ENCODE data around the gene PTPN5.

The PTPN5 gene

DNA sequence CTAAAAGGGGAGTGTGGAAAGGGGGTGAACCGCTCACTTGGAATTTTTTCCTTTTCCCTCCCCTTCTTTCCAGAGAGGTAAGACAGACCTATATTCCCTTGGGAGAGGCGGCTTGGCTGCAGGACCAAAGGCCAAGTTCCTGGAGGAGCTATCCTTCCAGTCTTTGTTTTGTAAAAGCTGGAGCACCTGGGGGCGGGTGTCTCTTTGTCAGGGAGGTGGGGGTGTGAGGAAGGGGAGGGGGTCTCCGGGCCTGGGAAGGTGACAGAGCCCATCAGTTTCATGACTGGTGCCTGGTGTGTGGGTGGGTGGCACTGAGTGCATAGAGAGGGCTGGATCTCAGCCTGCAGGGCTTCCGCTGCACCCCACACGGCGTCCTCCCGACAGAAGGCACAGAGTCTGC, 18.5 kb downstream of the PTPN5 start:
- DNase-seq (ENCODE audit: low spot score) = no peak

DNA sequence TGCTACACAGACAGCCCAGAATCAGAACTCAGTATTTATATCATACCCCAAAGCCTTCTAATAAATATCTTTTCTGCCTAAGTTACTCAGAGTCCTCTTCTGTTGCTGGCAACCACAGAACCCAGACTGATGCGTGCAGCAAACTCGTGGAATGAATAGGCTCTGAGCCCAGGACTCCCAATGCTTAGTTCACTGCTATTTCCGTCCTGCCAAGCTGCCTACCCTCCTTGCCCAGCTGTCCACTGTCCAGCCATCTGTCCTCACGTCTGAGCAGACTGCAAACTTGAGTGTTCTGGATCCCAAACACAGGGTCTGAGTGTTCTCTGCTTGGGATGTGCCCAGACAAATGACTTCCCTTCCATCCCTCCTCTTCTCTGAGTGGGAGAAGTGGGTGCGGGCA, 19.4 kb downstream of the PTPN5 start:
- no peak for DNase-seq (ENCODE audit: low spot score)

DNA sequence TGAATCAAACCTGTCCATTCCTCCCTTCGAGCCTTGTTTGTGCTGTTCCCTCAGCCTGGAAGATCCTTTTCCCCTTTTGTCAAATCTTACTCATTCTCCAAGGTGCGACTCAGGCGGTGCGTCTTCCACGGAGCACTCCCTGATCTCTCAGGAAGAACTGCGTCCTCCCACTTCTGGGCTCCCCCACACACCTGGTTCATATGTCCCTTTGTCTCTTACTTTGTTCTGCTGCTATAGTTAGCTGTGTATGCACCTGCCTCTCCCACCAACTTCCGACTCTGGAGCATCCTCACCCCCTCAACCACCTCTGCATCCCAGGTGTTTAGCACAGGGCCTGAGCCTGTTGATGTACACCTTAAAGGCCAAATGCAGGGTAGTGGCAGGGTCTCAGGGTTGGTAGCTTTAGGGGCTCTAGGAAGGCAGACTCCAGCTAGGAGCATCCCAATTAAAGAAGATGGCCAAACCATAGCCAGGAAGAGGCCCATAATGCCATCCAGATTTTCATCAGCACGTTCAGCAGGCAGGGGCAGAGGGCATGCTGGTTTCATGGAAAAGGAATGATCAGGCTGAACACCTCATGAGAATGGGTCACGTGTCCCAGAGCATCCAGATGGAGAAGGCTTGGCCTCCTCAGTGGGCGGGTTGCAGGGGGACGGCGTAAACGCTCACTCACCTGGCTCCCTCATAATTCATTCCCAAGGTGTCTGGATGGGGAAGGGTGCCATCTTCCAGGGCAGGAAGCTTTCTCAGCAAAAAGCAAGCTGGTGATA, 20.1 kb downstream of the PTPN5 start:
- no peak for DNase-seq (ENCODE audit: low spot score)

DNA sequence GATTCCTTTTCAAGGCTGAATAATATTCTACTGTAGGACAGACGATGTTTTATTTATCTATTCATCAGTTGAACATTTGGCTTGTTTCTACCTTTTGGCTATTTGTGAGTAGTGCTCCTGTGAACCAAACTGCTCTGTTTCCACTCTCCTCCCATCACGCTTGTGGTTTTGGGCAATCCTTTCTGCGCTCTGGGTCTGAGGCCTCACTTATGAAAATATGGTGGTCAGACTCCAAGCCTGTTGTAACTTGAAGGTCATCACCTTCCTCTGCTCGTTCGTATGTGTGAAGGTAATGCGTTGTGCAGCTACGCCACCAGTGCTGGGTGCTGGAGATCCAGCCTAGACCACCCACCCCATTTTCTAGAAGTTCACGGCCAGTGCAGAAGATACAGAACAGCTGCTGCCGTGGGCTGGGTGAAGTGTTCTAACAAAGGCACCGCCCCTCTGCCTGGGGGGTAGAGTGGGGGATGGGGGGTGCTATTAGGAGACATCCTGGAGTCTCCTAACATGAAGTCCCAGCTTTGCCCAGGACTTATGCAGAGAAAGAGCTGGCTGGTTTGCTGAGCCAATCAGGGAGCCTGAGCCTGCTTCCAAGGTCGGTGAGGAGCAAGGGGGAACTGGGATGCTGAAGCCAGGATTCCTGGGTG, 21.0 kb downstream of the PTPN5 start:
- no peak for DNase-seq (ENCODE audit: low spot score)

DNA sequence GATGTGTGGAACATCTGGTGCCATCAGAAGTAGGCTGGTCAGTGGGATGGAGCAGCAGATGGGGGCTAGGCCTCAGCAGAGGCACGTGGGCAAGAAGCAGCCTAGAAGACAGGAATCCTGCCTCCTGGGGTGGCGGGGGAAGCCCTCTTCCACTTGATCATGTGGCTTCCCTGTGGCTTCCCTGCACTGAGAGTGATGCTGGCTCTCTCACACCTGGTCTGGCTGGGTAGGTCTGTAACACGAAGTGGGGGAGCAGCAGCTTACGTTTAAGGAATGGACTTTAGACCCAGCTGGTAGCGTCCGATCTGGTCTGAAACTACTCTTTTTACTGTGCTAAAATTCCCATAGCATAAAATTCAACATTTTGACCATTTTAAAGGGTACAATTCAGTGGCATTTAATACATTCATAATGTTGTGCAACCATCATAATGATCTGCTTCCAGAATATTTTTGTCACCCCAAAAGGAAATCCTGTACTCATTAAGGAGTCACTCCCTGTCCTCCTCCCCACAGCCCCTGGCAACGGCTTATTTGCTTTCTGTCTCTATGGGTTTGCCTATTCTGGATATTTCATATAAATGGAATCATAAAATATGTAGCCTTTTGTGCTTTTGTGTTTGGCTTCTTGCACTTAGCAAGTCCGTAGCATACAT, 21.7 kb downstream of the PTPN5 start:
- DNase-seq (ENCODE audit: low spot score) = no peak

DNA sequence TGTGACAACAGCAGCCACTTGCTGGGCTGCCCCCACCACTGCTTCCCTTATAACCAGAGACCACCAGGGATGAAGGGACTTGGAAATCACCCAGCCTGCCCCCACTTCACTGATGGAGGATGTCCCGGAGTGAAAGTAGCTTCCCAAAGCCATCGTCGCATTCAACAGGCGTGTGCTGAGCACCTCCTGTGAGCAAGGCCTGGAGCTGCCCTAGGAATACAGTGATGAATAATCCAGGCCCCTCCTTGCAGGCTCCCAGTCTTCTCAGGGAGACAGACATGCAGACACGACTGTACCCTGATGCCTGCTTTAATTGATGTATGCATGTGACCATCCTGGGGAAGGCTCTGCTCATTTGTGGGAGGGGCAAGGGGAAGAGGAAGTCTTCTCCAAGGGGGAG, 22.6 kb downstream of the PTPN5 start:
- DNase-seq (ENCODE audit: low spot score) = no peak

DNA sequence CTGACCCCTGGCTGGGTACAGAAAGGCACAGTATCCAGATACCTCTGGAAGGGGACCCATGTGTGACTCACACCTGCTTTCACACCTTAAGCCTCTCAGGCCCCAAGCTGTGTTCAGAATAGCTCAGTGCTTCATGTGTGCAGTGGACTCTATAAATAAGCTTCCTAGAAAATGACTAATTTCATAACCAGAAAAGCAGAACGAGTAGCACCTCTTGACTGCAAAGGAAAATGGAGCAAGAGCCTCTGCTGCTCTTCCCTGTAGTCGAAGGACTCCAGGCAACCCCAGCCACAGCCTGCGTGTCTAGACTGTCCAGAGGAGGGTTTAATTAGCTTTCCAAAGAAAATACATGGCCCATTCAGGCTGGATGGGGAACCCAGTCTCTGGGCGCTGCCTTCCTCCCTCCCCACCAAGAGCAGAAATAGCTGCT, 23.1 kb downstream of the PTPN5 start:
- DNase-seq (ENCODE audit: low spot score) = no peak

DNA sequence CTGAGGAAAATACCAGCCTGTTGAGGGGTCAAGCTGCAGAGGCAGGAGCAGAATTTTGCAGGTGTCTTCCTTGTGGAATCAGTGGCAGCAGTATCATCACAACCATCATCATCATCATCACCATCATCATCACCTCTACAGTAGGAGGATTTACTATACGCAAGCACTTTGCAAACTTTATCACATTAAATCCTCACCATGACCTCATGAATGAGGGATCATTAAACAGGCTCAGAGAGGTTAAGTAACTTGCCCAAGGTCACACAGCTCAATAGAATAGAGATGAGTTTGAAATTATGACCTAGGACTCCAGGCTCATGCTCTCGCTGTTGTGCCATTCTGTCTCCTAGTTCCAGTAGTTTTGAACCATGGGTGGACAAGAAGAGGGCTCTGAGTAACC, 25.6 kb downstream of the PTPN5 start:
- DNase-seq (ENCODE audit: low spot score) = no peak

DNA sequence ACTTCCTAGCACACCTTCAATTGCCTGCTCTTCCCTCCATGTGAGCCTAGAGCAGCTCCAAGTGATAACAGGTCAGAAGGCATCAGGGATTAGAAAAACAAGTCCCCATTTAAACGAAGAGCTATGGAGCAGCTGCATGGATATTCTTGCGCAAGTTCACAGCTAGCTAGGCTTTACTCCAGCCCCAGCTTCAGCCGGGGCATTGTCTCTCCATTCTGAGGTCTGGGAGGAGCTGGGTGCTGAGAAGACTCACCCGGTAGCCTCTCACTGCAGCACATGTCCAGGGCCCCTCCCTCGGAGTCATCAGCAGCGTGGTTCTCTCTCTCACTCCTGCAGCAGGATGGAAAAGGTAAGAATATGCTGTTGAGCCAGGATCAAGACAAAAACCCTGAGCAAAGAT, 26.0 kb downstream of the PTPN5 start:
- DNase-seq (ENCODE audit: low spot score) = no peak

DNA sequence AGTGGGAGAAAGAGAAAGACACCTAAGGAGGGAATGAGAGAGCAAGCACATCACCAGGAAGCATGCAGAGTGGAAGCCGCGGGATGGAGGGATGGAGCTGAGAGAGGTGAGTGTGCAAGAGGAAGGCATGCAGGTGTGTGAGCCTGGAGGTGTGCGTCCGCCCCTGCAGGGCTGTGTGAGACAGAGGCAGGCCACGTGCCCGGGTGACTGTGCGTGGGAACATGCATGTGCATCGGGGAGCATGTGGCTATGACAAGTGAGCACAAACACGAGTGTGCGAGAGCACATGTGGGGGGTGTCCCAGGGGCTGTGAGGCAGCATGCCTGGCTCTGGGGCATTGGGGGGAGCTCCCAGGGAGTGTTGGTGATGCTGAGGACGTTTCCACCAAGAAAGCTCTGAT, 29.9 kb downstream of the PTPN5 start:
- DNase-seq (ENCODE audit: low spot score) = no peak

DNA sequence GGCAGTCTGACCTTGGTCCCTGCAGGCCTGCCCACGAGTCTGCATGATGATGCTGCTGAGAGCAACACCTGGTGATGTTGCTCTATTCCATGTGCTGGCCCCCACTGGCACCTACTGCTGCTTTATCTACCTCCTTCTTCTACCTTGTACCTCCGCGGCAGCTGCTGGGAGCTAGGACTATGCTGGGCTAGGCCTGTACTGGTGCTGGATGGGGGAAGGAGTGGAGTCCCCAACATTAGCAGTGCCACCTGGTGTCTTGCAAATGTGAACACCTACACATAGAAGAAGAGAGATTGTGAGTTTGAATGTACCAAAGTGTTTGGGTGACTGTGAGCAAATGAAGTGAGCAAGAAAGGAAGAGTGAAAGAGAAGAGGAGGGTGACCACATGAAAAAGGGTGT, 30.5 kb downstream of the PTPN5 start:
- DNase-seq (ENCODE audit: low spot score) = no peak

DNA sequence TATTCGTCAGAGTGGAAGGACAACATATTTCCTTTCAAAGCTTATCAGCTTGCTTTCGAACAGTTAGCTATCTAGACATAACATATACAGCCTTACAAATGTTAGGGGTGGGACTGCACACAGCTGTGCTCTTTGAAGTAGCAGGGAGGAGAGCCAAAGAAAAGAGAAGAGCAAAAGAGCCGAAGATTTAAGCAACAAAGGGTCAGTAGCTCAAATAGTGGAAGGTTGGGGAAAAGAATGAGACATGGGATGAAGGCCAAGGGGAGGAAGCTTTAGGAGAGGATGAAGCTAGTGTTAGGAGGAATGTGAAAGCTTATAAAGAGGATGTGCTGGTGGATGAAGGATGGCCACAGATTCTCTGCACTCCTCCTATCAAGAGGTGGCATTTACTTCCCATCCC, 33.8 kb downstream of the PTPN5 start:
- no peak for DNase-seq (ENCODE audit: low spot score)

DNA sequence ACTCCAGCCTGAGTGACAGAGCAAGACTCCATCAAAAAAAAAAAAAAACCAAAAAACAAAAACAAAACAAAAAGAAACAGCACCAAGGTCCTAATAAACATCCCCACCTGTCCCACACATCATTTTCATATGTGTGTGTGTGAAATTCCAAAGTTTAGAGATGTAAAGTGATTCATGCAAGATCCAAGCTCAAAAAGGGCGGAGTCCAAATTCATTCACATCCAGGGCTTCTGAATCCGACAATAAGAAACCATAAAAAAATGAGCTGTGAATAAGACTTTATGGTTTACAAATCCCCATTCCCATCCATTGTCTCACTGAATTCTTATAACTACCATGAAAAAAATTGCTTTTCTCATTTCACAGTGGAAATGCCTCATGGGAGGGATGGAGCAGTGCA, 34.7 kb downstream of the PTPN5 start:
- DNase-seq (ENCODE audit: low spot score) = no peak

DNA sequence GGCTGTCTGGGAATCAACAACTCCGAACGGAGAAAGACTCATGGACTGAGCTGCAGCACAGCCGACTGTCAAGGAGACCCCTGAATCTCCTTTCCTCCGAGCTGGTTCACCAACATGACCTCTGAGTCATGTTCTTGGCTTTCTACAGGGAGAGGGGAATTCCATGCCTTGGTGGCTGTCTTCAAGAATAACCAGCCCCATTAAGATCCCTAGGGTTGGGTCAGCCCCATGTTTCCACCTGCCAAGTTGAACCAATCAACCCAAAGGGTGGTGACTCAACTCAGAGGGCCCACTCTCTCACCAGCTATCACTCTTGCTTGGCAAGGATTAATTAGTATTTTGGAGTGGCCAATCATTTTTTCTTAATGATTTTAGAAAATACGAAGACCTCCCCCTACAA, 37.3 kb downstream of the PTPN5 start:
- DNase-seq (ENCODE audit: low spot score) = no peak

DNA sequence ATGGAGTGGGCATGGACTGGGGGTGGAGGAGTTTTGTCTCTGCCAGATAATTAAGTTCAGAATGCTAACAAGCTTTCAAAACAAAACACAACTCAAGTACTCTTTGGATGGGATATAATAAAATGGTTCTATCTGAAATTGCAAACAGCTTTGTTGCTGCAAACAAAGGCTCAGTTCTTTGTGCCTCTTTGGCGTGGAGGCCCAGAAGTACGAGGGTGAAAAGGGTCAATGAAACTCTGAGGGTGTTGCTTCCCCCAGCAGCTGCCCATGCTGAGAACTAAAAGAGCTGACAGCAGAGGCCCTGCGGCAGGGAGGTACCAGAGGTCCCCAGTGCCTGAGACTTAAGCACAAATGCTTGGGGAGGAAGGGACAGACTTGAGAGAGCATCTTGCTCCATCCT, 39.1 kb downstream of the PTPN5 start:
- DNase-seq (ENCODE audit: low spot score) = no peak

DNA sequence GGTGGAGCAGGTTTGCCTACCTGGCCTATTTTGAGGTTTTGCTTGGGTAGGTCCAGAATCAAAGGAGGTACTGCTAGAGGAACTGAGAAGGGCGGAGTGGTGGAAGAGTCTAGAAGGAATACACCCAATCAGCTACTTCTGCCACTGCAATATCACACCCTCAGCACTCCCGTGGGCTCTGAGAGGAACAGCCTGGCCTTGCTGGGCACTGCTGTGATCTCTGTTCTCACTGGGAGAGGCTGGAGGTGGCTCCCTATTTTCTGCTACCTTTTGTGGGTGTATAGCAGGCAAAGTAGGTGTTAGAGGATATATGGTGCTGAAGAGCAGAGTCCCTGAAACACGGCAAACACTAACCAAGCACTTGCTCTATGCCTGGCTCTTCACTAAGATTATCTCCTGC, 40.7 kb downstream of the PTPN5 start:
- no peak for DNase-seq (ENCODE audit: low spot score)

DNA sequence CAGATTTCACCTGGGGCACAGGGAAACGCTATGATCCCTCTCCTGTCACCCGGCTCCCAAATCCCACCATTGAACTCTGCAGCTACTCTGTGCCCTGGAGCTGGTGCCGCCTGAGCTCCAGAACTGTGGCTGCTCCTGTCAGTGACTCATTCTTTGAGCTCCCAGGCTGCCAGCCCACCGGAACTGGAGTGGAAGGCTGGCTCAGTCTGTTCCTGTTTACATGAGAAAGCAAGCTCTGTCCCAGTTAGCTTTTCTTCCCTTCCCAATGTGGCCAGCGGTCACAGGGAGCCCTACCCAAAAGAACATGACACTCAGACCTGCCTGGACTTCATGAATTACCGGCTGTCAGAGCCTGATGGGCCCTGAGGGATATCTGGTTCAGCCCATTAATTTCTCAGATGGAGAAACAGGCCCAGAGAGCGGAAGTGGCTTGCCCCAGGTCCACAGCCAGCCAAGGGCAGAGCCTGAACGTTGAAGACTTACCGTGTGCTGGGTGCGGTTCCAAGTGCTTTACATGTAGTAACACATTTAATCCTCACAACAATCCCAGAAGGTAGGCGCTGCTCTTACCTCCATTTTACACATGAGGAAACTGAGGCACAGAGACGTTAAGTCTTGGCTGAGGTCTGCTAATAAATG, 41.8 kb downstream of the PTPN5 start:
- no peak for DNase-seq (ENCODE audit: low spot score)

DNA sequence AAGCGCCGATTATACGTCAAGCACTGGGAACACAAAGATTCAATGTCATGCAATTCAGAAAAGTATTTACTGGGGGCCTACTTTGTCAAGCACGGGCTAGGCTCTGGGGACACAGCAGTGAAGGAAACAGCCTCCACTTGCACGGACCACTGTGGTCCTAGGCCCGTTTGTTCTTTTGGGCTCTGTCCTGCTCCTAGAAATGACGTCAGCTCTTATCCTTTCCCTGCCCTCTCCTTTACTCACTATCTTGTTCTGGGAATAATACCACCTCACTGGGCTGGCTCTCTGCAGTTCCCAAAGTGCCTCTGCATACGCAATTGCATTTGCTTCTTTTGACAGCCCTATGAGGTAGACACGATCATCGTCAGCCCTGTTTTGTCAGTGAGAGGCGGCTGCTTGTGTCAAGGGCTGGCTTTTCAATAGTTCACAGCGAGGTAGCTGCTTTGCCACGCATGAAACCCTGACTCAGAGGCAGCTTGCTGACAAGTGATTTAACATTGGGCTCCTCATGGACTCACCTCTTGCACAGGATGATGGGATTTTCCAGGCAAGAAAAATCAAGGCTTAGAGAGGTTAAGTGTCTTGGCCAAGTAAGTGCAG, 42.7 kb downstream of the PTPN5 start:
- no peak for DNase-seq (ENCODE audit: low spot score)

DNA sequence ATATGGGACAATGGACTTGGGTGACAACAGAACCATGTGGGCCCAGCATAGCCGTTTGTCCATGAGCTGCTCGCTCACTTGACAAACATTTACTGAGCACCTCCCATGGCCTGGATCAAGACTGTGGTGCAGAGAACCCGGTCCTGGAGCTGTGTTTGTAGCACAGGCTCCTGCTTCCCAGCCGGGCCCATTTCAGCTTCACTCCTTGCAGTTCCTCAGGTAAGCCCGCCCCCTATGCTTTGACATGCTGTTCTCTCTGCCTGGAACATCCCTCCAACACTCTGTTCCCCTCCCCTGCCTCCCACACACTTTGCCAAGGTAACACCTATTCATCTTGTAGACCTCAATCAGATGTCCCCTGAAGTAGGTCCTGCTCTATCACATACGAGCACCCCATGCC, 46.3 kb downstream of the PTPN5 start:
- DNase-seq (ENCODE audit: low spot score) = no peak

DNA sequence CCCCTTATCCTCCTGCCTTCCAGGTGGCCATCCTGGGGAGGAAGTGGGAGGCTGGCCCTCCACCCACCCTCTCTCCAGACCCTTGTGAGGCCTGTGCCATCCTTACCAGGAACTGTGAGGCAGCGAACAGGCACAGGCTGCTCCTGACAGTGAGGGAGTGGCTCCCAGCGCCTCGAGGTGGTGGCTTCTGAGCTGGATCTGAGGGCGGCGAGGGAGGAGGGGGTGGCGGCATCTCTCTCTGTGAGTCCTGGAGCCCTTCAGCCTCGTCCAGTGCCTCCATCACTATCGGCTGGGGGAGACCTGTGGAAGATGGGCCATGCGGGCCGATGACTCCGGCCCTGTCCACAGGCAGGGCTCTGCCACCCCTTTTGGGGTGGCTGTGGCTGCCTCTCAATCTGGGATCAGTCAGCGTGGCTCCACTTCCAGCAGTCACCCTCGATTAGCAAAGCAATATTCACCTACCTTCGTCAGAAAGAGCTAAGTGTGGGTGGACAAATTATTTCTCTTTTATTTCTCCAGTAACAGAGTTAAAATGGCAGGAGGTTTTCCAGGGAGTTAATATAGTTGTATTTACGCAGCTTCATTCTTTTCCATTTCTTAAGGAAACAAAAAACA, 47.6 kb downstream of the PTPN5 start:
- DNase-seq (ENCODE audit: low spot score) = no peak

DNA sequence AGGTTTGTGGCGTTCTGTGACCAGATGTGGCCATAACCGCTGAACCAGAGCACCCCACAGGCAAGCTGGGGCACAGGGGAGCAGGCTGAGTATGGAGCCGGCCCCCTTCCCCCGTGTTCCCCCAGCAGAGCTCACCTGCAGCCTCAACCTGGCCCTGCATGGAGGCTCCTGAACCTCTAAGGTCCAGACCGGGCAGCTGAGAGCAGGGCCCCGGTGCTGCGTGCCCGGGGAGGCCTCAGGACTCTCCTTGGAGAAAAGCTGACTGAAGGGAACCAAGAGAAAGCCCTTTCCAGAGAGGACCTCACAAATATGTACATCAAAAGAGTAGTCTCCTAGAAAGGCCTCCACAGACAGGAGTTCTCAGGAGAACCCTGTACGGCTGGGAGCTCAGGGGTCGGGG, 48.2 kb downstream of the PTPN5 start:
- DNase-seq (ENCODE audit: low spot score) = no peak

DNA sequence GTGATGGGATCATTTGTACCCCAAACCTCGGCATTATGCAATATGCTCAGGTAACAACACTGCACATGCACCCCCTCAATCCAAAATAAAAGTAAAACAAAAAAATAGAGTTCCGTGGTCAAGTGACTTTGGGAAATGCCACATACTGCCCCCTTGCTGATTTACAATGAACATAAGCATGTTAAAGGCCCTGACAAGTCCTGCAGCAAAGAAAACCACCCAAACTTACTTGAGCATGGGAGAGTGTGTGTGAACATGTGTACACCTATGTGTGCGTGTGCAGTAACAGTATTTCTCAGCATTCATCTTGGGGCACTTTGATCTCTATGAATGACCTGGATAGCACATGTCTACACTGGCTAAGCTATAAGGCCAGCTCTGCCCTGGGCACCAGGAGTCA, 49.8 kb downstream of the PTPN5 start:
- DNase-seq (ENCODE audit: low spot score) = no peak

Data from CD4-positive, alpha-beta T cell treated with Interleukin-2 at 100 ng/mL for 4 hours (primary cell).